OCI-LY3 (cell line): ENCODE measurements around the gene PPL.

Source experiments
- H2AFZ ChIP-seq: fragments of 200-600, 300-600 bp; shearing (Covaris generic); 2 replicates; pipeline ENCODE4 v1.6.0; 2014; ENCODE audit warnings: antibody characterized with exemption, low read depth, low read length
- H3K27ac ChIP-seq: fragments of 200-600, 300-600 bp; sonication (generic); 2 replicates; pipeline ENCODE4 v1.5.1; 2014; ENCODE audit warnings: mild to moderate bottlenecking, low read length, moderate library complexity, mixed read lengths
- H3K27me3 ChIP-seq: fragments of 200-600, 300-600 bp; sonication (generic); 2 replicates; pipeline ENCODE4 v1.6.1; 2014; ENCODE audit warnings: low read depth, low read length, mixed read lengths
- H3K36me3 ChIP-seq: fragments of 200-600, 300-600 bp; sonication (generic); replicated peaks from 2 replicates; pipeline ENCODE3; 2014; ENCODE audit warnings: low read depth, low read length, mixed read lengths
- H3K4me1 ChIP-seq: fragments of 300-600, 200-600 bp; sonication (generic); 2 replicates; pipeline ENCODE4 v1.6.1; 2014; ENCODE audit warnings: low read length, mixed read lengths
- H3K4me2 ChIP-seq: fragments of 200-600, 300-600 bp; sonication (generic); 2 replicates; pipeline ENCODE4 v1.6.1; 2014; ENCODE audit warnings: low read length, mixed read lengths
- H3K4me3 ChIP-seq: fragments of 300-600, 200-600 bp; sonication (generic); 2 replicates; pipeline ENCODE4 v1.5.1; 2014; ENCODE audit warnings: antibody characterized with exemption, mild to moderate bottlenecking, low read length, moderate library complexity
- H3K79me2 ChIP-seq: fragments of 300-600, 200-600 bp; shearing (Covaris generic); 2 replicates; pipeline ENCODE4 v1.6.1; 2014; ENCODE audit warnings: mild to moderate bottlenecking, low read length, mixed read lengths
- H3K9ac ChIP-seq: fragments of 300-600, 200-600 bp; shearing (Covaris generic); 2 replicates; pipeline ENCODE4 v1.6.0; 2014; ENCODE audit warnings: mild to moderate bottlenecking, low read length, moderate library complexity
- H3K9me3 ChIP-seq: fragments of 200-600, 300-600 bp; shearing (Covaris generic); 2 replicates; pipeline ENCODE4 v1.6.1; 2014; ENCODE audit warnings: low read length, mixed read lengths; ENCODE audit not compliant: insufficient read depth
- H4K20me1 ChIP-seq: fragments of 200-600, 300-600 bp; sonication (generic); 2 replicates; pipeline ENCODE4 v1.6.1; 2016; ENCODE audit warnings: low read length, mixed read lengths; ENCODE audit not compliant: insufficient read depth
- CTCF ChIP-seq: fragments of 200-600, 300-600 bp; sonication (generic); IDR thresholded peaks from 2 replicates; pipeline ENCODE4 v1.5.1; 2014; ENCODE audit warnings: antibody characterized with exemption, low read length, low read depth
- EZH2phosphoT487 ChIP-seq: fragments of 200-600 bp; shearing (Covaris generic); IDR thresholded peaks from 2 replicates; pipeline ENCODE4 v1.6.1; 2018; ENCODE audit warnings: antibody characterized with exemption, mixed run types, low read depth

The PPL gene

GRCh38 chr16:4913774-4914525 is 23.0 kb downstream of the PPL start:
- Histone ChIP-seq H3K27me3 (no peaks in the 10 kb centered on the region), H3K36me3 (no peaks in the 10 kb centered on the region), H2AFZ (no peak overlapping the region), H3K27ac (no peak overlapping the region), H3K9me3 (no peaks in the 10 kb centered on the region), H4K20me1 (no peaks in the 10 kb centered on the region), H3K79me2 (no peaks in the 10 kb centered on the region), H3K4me1 (no peaks in the 10 kb centered on the region), H3K4me3 (no peak overlapping the region), H3K9ac (no peak overlapping the region), H3K4me2 (no peak overlapping the region)
- TF ChIP-seq EZH2phosphoT487 (no peak), CTCF (no peak)

- Histone ChIP-seq H2AFZ (no peak overlapping the region), H3K27ac (no peak overlapping the region), H3K79me2 (no peaks in the 10 kb centered on the region), H3K4me1 (no peaks in the 10 kb centered on the region), H3K36me3 (no peaks in the 10 kb centered on the region), H3K4me2 (no peak overlapping the region), H4K20me1 (no peaks in the 10 kb centered on the region), H3K9ac (no peak overlapping the region), H3K27me3 (no peaks in the 10 kb centered on the region), H3K9me3 (no peaks in the 10 kb centered on the region), H3K4me3 (no peak overlapping the region)
- TF ChIP-seq EZH2phosphoT487 (no peak), CTCF (no peak)
Measured at GRCh38 chr16:4913130-4913773, 23.7 kb downstream of the PPL start.

- Histone ChIP-seq H3K27ac (no peak overlapping the region), H4K20me1 (no peaks in the 10 kb centered on the region), H3K4me1 (no peaks in the 10 kb centered on the region), H3K79me2 (no peaks in the 10 kb centered on the region), H3K4me2 (no peak overlapping the region), H3K36me3 (no peaks in the 10 kb centered on the region), H3K4me3 (no peak overlapping the region), H2AFZ (no peak overlapping the region), H3K9me3 (no peaks in the 10 kb centered on the region), H3K9ac (no peak overlapping the region), H3K27me3 (no peaks in the 10 kb centered on the region)
- no peak for TF ChIP-seq EZH2phosphoT487
Measured at GRCh38 chr16:4911970-4912386, 25.0 kb downstream of the PPL start.

GRCh38 chr16:4910828-4911227 is 26.1 kb downstream of the PPL start:
- no peak overlapping the region for H3K4me2 ChIP-seq
- no peaks in the 10 kb centered on the region for H3K79me2 ChIP-seq
- H4K20me1 ChIP-seq: no peaks in the 10 kb centered on the region
- no peak overlapping the region for H3K4me3 ChIP-seq
- H3K4me1 ChIP-seq: no peaks in the 10 kb centered on the region
- no peaks in the 10 kb centered on the region for H3K27me3 ChIP-seq
- H3K27ac ChIP-seq: no peak overlapping the region
- no peaks in the 10 kb centered on the region for H3K9me3 ChIP-seq
- no peak overlapping the region for H2AFZ ChIP-seq
- no peak for TF ChIP-seq EZH2phosphoT487
- no peak for TF ChIP-seq CTCF
- H3K9ac ChIP-seq: no peak overlapping the region
- no peaks in the 10 kb centered on the region for H3K36me3 ChIP-seq
